Parathyroid adenoma (tissue), 2 donors: Measurements from ENCODE around the gene ZDHHC8.

Experiments used
- H2AFZ ChIP-seq: fragments of 300-600 bp; sonication (generic); one replicate; pipeline ENCODE4 v1.7.0; 2017; ENCODE audit warnings: antibody characterized with exemption, mild to moderate bottlenecking
- H3K27ac ChIP-seq: fragments of 300-600 bp; sonication (generic); one replicate; pipeline ENCODE4 v1.7.0; 2017
- H3K27me3 ChIP-seq: fragments of 300-600 bp; sonication (generic); one replicate; pipeline ENCODE4 v1.7.0; 2017; ENCODE audit warnings: low read length; ENCODE audit not compliant: control insufficient read depth, insufficient read depth
- H3K36me3 ChIP-seq: fragments of 300-600 bp; sonication (generic); one replicate; pipeline ENCODE4 v1.7.0; 2017; ENCODE audit warnings: low read length; ENCODE audit not compliant: control insufficient read depth, insufficient read depth
- H3K4me1 ChIP-seq: fragments of 300-600 bp; sonication (generic); one replicate; pipeline ENCODE4 v1.7.0; 2017; ENCODE audit warnings: control low read depth
- H3K4me2 ChIP-seq: fragments of 300-600 bp; sonication (generic); one replicate; pipeline ENCODE4 v1.7.0; 2017; ENCODE audit warnings: low read length
- H3K4me3 ChIP-seq: fragments of 300-600 bp; sonication (generic); one replicate; pipeline ENCODE4 v1.7.0; 2017; ENCODE audit warnings: low read depth, low read length
- H3K79me2 ChIP-seq: fragments of 300-600 bp; sonication (generic); one replicate; pipeline ENCODE4 v1.7.0; 2017; ENCODE audit warnings: control low read depth
- H3K9ac ChIP-seq: fragments of 300-600 bp; sonication (generic); one replicate; pipeline ENCODE4 v1.7.0; 2017; ENCODE audit warnings: mild to moderate bottlenecking
- H3K9me3 ChIP-seq: fragments of 300-600 bp; sonication (generic); one replicate; pipeline ENCODE4 v1.7.0; 2017; ENCODE audit warnings: low read length; ENCODE audit not compliant: control insufficient read depth
- TF ChIP-seq, protein P1 (sequence below): fragments of 300-600 bp; sonication (generic); IDR thresholded peaks from one replicate; pipeline ENCODE4 v1.7.0; 2017; ENCODE audit warnings: antibody characterized with exemption, mild to moderate bottlenecking
- donor health status: primary hyperparathyroidism.

The ZDHHC8 gene

DNA sequence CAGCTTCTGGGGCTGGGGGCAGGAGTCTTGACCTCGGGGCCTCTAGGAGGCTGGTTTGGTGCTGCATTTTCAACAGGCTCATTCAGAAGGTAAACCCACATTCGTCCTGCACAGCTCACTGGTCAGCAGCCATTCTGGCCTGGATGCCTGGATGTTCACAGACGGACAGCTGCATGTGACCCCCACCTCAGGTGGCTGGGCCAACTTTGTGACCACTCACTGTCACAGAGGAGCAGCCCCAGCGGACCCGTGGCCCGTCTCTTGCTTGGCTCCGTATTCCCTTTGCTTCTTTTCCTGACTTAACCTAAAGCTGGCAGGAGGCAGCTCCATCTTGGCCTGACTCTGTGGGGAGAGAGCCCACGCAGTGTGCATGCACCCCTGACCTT lies 43.3 kb upstream of the ZDHHC8 start:
- H3K4me3 ChIP-seq, result no peak overlapping the region
- no peak overlapping the region for H3K4me2 ChIP-seq
- no peak overlapping the region for H2AFZ ChIP-seq
- H3K9me3 ChIP-seq, result no peaks in the 10 kb centered on the region
- no peak overlapping the region for H3K9ac ChIP-seq
- H3K36me3 ChIP-seq, result no peaks in the 10 kb centered on the region
- TF ChIP-seq, protein P1, sequence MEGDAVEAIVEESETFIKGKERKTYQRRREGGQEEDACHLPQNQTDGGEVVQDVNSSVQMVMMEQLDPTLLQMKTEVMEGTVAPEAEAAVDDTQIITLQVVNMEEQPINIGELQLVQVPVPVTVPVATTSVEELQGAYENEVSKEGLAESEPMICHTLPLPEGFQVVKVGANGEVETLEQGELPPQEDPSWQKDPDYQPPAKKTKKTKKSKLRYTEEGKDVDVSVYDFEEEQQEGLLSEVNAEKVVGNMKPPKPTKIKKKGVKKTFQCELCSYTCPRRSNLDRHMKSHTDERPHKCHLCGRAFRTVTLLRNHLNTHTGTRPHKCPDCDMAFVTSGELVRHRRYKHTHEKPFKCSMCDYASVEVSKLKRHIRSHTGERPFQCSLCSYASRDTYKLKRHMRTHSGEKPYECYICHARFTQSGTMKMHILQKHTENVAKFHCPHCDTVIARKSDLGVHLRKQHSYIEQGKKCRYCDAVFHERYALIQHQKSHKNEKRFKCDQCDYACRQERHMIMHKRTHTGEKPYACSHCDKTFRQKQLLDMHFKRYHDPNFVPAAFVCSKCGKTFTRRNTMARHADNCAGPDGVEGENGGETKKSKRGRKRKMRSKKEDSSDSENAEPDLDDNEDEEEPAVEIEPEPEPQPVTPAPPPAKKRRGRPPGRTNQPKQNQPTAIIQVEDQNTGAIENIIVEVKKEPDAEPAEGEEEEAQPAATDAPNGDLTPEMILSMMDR, result no peak
- H3K27ac ChIP-seq, result no peak overlapping the region
- H3K79me2 ChIP-seq, result peaks cover 20% of the 10 kb centered on the region
- no peaks in the 10 kb centered on the region for H3K4me1 ChIP-seq
- H3K27me3 ChIP-seq, result no peaks in the 10 kb centered on the region

DNA sequence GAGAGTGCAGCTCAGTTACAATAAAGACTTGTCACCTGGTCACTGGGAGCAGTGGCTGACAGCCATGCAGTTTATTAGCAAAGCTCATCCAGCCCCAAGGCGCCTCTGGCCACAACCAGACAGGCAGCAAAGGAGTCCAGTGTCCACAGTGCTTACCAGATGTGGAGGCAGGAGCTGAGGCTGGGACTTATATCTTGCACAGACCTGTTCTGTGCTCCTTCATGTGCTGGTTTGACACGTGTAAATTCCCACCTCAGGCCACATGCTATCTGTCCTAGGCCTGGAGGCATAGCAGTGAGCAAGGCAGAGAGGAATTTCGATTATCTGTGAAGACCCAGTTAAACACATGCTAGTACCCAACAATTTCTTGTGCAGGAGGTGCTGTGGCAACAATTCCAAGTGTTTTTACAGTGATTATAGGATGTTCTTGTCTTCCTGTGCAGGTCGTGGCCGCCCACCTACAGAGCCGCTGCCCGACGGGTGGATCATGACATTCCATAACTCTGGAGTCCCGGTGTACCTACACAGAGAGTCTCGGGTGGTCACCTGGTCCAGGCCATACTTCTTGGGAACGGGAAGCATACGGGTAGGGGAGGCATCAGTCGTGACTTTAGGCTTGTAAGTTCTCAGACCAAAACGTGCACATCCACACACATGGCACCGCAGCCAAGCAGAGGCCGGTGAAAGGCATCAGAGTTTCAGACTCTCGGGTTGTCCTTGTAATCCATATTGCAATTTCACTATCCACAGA lies 42.2 kb upstream of the ZDHHC8 start:
- H3K36me3 ChIP-seq, result no peaks in the 10 kb centered on the region

DNA sequence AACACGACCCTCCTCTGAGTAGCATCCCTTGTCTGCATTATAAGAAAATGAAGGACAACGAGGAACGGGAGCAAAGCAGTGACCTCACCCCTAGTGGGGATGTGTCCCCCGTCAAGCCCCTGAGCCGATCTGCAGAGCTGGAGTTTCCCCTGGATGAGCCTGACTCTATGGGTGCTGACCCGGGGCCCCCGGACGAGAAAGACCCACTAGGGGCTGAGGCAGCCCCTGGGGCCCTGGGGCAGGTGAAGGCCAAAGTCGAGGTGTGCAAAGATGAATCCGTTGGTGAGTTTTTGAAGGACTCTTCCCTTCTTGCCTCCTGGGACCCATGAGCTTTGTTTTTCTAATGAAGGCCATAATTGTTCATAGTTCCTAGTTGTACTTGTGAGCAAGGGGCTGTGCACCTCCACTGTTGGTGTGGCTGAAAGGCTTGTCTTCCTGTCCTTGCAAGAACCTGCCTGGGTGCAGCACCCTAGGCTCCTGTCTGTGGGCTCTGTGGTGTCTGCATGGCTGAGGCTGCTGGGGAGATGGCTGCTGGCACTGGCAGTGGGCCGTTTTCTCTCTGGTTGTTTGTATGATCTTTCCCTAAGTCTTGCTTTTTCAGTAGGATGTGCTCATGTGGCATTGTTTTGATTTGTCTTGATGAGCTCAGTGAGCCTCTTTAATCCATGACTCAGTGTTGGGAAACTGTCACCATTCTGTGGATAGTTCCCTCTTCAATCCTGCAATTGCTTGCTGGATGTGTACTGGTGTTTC lies 41.5 kb upstream of the ZDHHC8 start:
- Histone ChIP-seq H3K36me3 (no peaks in the 10 kb centered on the region), H3K9ac (no peak overlapping the region), H3K4me3 (no peak overlapping the region), H3K9me3 (no peaks in the 10 kb centered on the region), H3K27ac (no peak overlapping the region), H2AFZ (no peak overlapping the region), H3K4me1 (no peaks in the 10 kb centered on the region), H3K79me2 (peaks cover 16% of the 10 kb centered on the region), H3K4me2 (no peak overlapping the region), H3K27me3 (no peaks in the 10 kb centered on the region)
- TF ChIP-seq, protein P1, result no peak

More for the DNA sequence above, 42.2 kb upstream of the ZDHHC8 start:
- Histone ChIP-seq H3K27ac (no peak overlapping the region), H3K9me3 (no peaks in the 10 kb centered on the region), H3K4me3 (no peak overlapping the region), H3K79me2 (peaks cover 20% of the 10 kb centered on the region), H2AFZ (no peak overlapping the region), H3K27me3 (no peaks in the 10 kb centered on the region), H3K9ac (no peak overlapping the region), H3K4me1 (no peaks in the 10 kb centered on the region), H3K4me2 (no peak overlapping the region)
- TF ChIP-seq, protein P1, result no peak

DNA sequence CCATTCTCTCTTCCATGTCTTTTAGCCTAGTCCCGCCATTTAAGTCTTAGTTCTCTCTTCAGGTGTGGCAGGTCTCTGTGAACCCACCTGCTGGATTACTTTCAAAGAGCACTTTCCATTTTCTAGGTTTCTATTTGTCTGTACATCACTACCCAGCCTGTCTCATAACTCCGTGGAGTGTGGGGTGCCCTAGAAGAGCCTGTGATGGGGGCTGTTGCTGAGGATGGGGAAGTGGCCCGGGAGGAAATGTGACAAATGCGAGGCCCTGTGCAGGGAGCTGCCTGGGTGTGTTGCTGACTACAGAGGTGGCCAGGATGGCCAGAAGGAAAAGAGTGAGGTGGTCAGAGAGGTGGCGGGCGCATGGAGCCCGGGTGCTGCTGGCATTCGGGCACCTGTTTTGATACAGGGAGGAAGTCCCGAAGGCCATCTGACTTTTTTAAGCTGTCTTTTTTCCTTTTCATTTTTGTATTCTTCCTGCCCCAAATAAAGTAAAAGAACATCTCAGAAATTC lies 40.8 kb upstream of the ZDHHC8 start:
- no peak overlapping the region for H3K9ac ChIP-seq
- peaks cover 13% of the 10 kb centered on the region for H3K79me2 ChIP-seq
- H3K4me3 ChIP-seq, result no peak overlapping the region
- H3K27me3 ChIP-seq, result no peaks in the 10 kb centered on the region
- TF ChIP-seq, protein P1, result no peak
- no peak overlapping the region for H3K4me2 ChIP-seq
- no peaks in the 10 kb centered on the region for H3K9me3 ChIP-seq
- no peaks in the 10 kb centered on the region for H3K36me3 ChIP-seq
- H3K27ac ChIP-seq, result no peak overlapping the region
- H2AFZ ChIP-seq, result no peak overlapping the region
- H3K4me1 ChIP-seq, result no peaks in the 10 kb centered on the region
